Heart left ventricle (tissue), 16 donors: ENCODE results near the gene PRKG1. TPM values are rescaled to one million over a fixed set of nuclear protein-coding genes. Genes with fewer than 3 reads are reported as not detected.
"Not testable (repeated sequence)": the region's sequence is repeated elsewhere in the genome, so short reads cannot be mapped to it uniquely, and the experiment has no call there.

Source experiments
- ATAC-seq, 4 donors: fragments of 200-7000 bp; cut with Tn5 transposase; one replicate each; pipeline ENCODE4 v1.9.1; 2020 to 2022; ENCODE audit warnings: moderate library complexity in 4 of 4, mild to moderate bottlenecking in 3 of 4, moderate number of reproducible peaks in 1 of 4
- DNase-seq, 5 donors: peaks; one replicate each; pipeline ENCODE4 v3.0.0-alpha.2; 2020
- H3K27ac ChIP-seq, 12 donors: fragments of 200-600 bp; sonication (generic) in 4 of 12; one replicate each; pipeline versions ENCODE4 v1.5.0 to v1.8.0; 2016 to 2022; ENCODE audit warnings: mild to moderate bottlenecking in 2 of 12
- H3K27me3 ChIP-seq, 9 donors: fragments of 200-600 bp; sonication (generic) in 2 of 9; one replicate each; pipeline versions ENCODE4 v1.5.1 to v1.8.0; 2016 to 2022; ENCODE audit warnings: mild to moderate bottlenecking in 3 of 9
- H3K36me3 ChIP-seq, 9 donors: fragments of 200-600 bp; sonication (generic) in 2 of 9; one replicate each; pipeline versions ENCODE4 v1.5.0 to v1.8.0; 2018 to 2022; ENCODE audit warnings: mild to moderate bottlenecking in 2 of 9
- H3K4me1 ChIP-seq, 12 donors: fragments of 200-600 bp; sonication (generic) in 4 of 12; one replicate each; pipeline versions ENCODE4 v1.5.0 to v1.8.0; 2016 to 2022; ENCODE audit warnings: mild to moderate bottlenecking in 3 of 12
- H3K4me3 ChIP-seq, 12 donors: fragments of 200-600 bp; sonication (generic) in 4 of 12; one replicate each; pipeline versions ENCODE4 v1.5.0 to v1.8.0; 2017 to 2022; ENCODE audit warnings: mild to moderate bottlenecking in 9 of 12, moderate library complexity in 4 of 12
- H3K9me3 ChIP-seq, 12 donors: fragments of 200-600 bp; sonication (generic) in 4 of 12; one replicate each; pipeline versions ENCODE4 v1.5.0 to v1.8.0; 2016 to 2022; ENCODE audit warnings: mild to moderate bottlenecking in 1 of 12
- CTCF ChIP-seq, 12 donors: fragments of 200-600 bp; sonication (generic) in 4 of 12; IDR thresholded peaks; one replicate each; pipeline versions ENCODE4 v1.5.0 to v1.8.0; 2018 to 2022; ENCODE audit warnings: antibody characterized with exemption in 12 of 12, mild to moderate bottlenecking in 5 of 12
- POLR2A ChIP-seq, 2 donors: fragments of 450-650 bp; IDR thresholded peaks; one replicate each; pipeline ENCODE4 v1.6.1; 2017; ENCODE audit warnings: antibody characterized with exemption in 2 of 2, mild to moderate bottlenecking in 2 of 2, moderate library complexity in 2 of 2
- WGBS, 4 donors: extraction: QIAGEN DNeasy Blood & Tissue Kit in 2 of 4; methylation state at CpG; one replicate each; pipeline versions ENCODE4 v1.1.5 to v1.1.7; 2013 to 2018; 5-methylcytosine and 5-hydroxymethylcytosine counted together
- intact Hi-C, 10 donors: fragments of 100-400 bp; cut with DNase I; formaldehyde crosslinking; loops; one replicate each; pipeline versions ENCODE4 v1.11.1 to v1.14.2; 2022
- polyA plus RNA-seq, 2 donors: library from polyadenylated mRNA; stranded (reverse); fragments of 200-250 nt; gene quantifications; one replicate each; pipeline ENCODE4 v1.2.3, GENCODE V29; 2013
- total RNA-seq, 9 donors: library from RNA; depleted of rRNA in 2 of 9; stranded (reverse); fragments of >200 nt in 2 of 9; fragmentation: NEBNext Ultra II Directional in 3 of 9; extraction: Animal tissue kit (Norgen Biotek cat#: 25700) in 3 of 9; gene quantifications; one replicate each; pipeline versions ENCODE4 v1.1.0 to v1.2.4, GENCODE V29; 2016 to 2023
- donor health status: ischemic (EF 13 %, LVEDD 7.1; RV severe dilation, severe dysfunction).
- donor health status: healthy with polysubstance abuse.
- donor health status: DM: no; HTN: yes; CAD: no.
- donor health status: DM: no; HTN: no; CAD: no.
- donor health status: ischemic (EF 25% LVEDD 6.9; RV normal size, moderate dysfunction).
- donor health status: ischemic (EF 25% LVEDD 5.7; RV mildly dilated, moderate dysfunction).
- donor health status: healthy.
- donor health status: DM: yes; HTN: yes; CAD: no.
- donor health status: ischemic (EF 35%, LVEDD 5.7; RV mildly dilated, moderate dysfunction).
- donor health status: nonischemic (EF 11% LVEDD 7.7; RV severe dilation, severe dysfunction).
- donor health status: DM: yes; HTN: yes; CAD: no.
- donor health status: PGD.
- donor health status: ischemic (EF 29% LVEDD 5.4; RV normal size, mild dysfunction).
- donor health status: nonischemic (EF 23%, LVEDD 6.1; RV moderate dilation, normal function).

PRKG1 gene
- total and polyA plus RNA-seq, 11 donors, result 5.5 to 37.3 (median 29.3) TPM

DNA sequence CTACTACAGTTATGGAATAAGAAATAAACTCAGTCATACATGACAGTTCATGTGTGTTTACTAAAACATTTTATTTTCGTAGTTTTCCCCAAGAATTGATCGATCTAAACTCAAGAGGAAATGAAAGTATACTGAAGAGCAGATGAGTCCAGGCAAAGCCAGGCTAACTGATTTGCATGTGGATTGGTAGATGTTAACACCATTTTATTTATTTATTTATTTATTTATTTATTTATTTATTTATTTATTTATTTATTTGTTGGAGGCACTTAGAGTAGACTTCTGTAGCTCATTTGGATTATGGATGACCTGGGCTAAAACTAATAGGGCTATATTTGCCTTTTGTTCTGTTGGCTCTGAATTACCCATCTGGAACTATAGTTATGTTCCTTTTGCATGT, 1171.3 kb downstream of the PRKG1 start:
- H3K27ac ChIP-seq, result no peak overlapping the region
- TF ChIP-seq CTCF (IDR thresholded peaks at IDR 0.05) (no peak), POLR2A (IDR thresholded peaks at IDR 0.05) (no peak)
- no peaks in the 10 kb centered on the region for H3K36me3 ChIP-seq
- H3K9me3 ChIP-seq, result no peaks in the 10 kb centered on the region
- intact Hi-C loops, result no loop called here
- no peaks in the 10 kb centered on the region for H3K27me3 ChIP-seq
- DNase-seq (no peak), ATAC-seq (no peak)
- H3K4me3 ChIP-seq, result no peak overlapping the region
- peaks cover 0 to 6% (median 0%) of the 10 kb centered on the region in 12 donors for H3K4me1 ChIP-seq
- WGBS, 4 donors, result 89 to 95% (median 93%) methylated on average over 2 of the region's 2 CpGs

GRCh38 chr10:52247929-52248328, 1173.6 kb downstream of the PRKG1 start:
- H3K4me3 ChIP-seq, H3K9me3 ChIP-seq, H3K36me3 ChIP-seq, ATAC-seq, DNase-seq, H3K27me3 ChIP-seq, intact Hi-C loops, H3K27ac ChIP-seq: not testable (repeated sequence)
- 89 to 94% (median 91%) methylated on average over 7 of the region's 7 CpGs for WGBS, 4 donors
- H3K4me1 ChIP-seq, result peaks cover 0 to 14% (median 0%) of the 10 kb centered on the region in 12 donors

GRCh38 chr10:52248697-52249306, 1174.5 kb downstream of the PRKG1 start:
- WGBS, 4 donors, result 89 to 94% (median 90%) methylated on average over 4 of the region's 4 CpGs
- DNase-seq, result no peak
- no peak overlapping the region for H3K27ac ChIP-seq

GRCh38 chr10:52249850-52250395, 1175.6 kb downstream of the PRKG1 start:
- Histone ChIP-seq H3K4me3 (no peak overlapping the region), H3K27ac (peak overlapping the region in 3 of 12 donors; percentile 29 to 37 (median 37)), H3K27me3 (no peaks in the 10 kb centered on the region), H3K4me1 (peaks cover 0 to 14% (median 0%) of the 10 kb centered on the region in 12 donors), H3K9me3 (no peaks in the 10 kb centered on the region), H3K36me3 (no peaks in the 10 kb centered on the region)
- WGBS, 4 donors, result 73 to 78% (median 75%) methylated on average over 6 of the region's 6 CpGs
- intact Hi-C loops, result no loop called here
- ATAC-seq, result no peak
- no peak for TF ChIP-seq POLR2A (IDR thresholded peaks at IDR 0.05)
- no peak for TF ChIP-seq CTCF (IDR thresholded peaks at IDR 0.05)
- DNase-seq, result no peak

More at GRCh38 chr10:52248697-52249306, 1174.5 kb downstream of the PRKG1 start:
- no peaks in the 10 kb centered on the region for H3K27me3 ChIP-seq
- intact Hi-C loops, result no loop called here
- H3K4me1 ChIP-seq, result peaks cover 0 to 14% (median 0%) of the 10 kb centered on the region in 12 donors
- H3K36me3 ChIP-seq, result no peaks in the 10 kb centered on the region
- TF ChIP-seq POLR2A (IDR thresholded peaks at IDR 0.05) (no peak), CTCF (IDR thresholded peaks at IDR 0.05) (no peak)
- H3K9me3 ChIP-seq, result no peaks in the 10 kb centered on the region
- no peak for ATAC-seq
- H3K4me3 ChIP-seq, result no peak overlapping the region
